ENCODE data around the gene SLC2A6.

SLC2A6 gene

GRCh38 chr9:133507246-133507965 lies 28.5 kb upstream of the SLC2A6 start:
- TF ChIP-seq CTCF (IDR thresholded peaks at IDR 0.05; ENCODE audit: low read depth, low read length) (no peak), MAX (IDR thresholded peaks at IDR 0.05; ENCODE audit: low read depth, low read length) (no peak), MYC (IDR thresholded peaks at IDR 0.05; ENCODE audit: low read depth, low read length) (no peak), POLR2A (IDR thresholded peaks at IDR 0.05; ENCODE audit: extremely low read depth, insufficient read length) (no peak)
- H3K4me3 ChIP-seq (ENCODE audit: low read depth, low read length), result no peak overlapping the region

GRCh38 chr9:133506653-133507038 lies 27.7 kb upstream of the SLC2A6 start:
- DNase-seq (ENCODE audit: low read depth), result no peak

More at GRCh38 chr9:133507246-133507965, 28.5 kb upstream of the SLC2A6 start:
- no peak for DNase-seq (ENCODE audit: low read depth)

GRCh38 chr9:133505901-133506652 lies 27.2 kb upstream of the SLC2A6 start:
- DNase-seq (ENCODE audit: low read depth), result no peak
- no peak overlapping the region for H3K4me3 ChIP-seq (ENCODE audit: low read depth, low read length)
- TF ChIP-seq MYC (IDR thresholded peaks at IDR 0.05; ENCODE audit: low read depth, low read length) (no peak), MAX (IDR thresholded peaks at IDR 0.05; ENCODE audit: low read depth, low read length) (no peak), POLR2A (IDR thresholded peaks at IDR 0.05; ENCODE audit: extremely low read depth, insufficient read length) (no peak), CTCF (IDR thresholded peaks at IDR 0.05; ENCODE audit: low read depth, low read length) (no peak)

More at GRCh38 chr9:133506653-133507038, 27.7 kb upstream of the SLC2A6 start:
- H3K4me3 ChIP-seq (ENCODE audit: low read depth, low read length), result no peak overlapping the region
- TF ChIP-seq CTCF (IDR thresholded peaks at IDR 0.05; ENCODE audit: low read depth, low read length) (no peak), MYC (IDR thresholded peaks at IDR 0.05; ENCODE audit: low read depth, low read length) (no peak), MAX (IDR thresholded peaks at IDR 0.05; ENCODE audit: low read depth, low read length) (no peak), POLR2A (IDR thresholded peaks at IDR 0.05; ENCODE audit: extremely low read depth, insufficient read length) (no peak)

GRCh38 chr9:133505186-133505830 lies 26.4 kb upstream of the SLC2A6 start:
- DNase-seq (ENCODE audit: low read depth), result no peak
- H3K4me3 ChIP-seq (ENCODE audit: low read depth, low read length), result no peak overlapping the region
- TF ChIP-seq CTCF (IDR thresholded peaks at IDR 0.05; ENCODE audit: low read depth, low read length) (no peak), MAX (IDR thresholded peaks at IDR 0.05; ENCODE audit: low read depth, low read length) (no peak), POLR2A (IDR thresholded peaks at IDR 0.05; ENCODE audit: extremely low read depth, insufficient read length) (no peak), MYC (IDR thresholded peaks at IDR 0.05; ENCODE audit: low read depth, low read length) (no peak)

GRCh38 chr9:133502112-133502511 lies 23.2 kb upstream of the SLC2A6 start:
- no peak for DNase-seq (ENCODE audit: low read depth)
- H3K4me3 ChIP-seq (ENCODE audit: low read depth, low read length), result no peak overlapping the region
- TF ChIP-seq MAX (IDR thresholded peaks at IDR 0.05; ENCODE audit: low read depth, low read length), result no peak
- TF ChIP-seq CTCF (IDR thresholded peaks at IDR 0.05; ENCODE audit: low read depth, low read length), result no peak
- TF ChIP-seq POLR2A (IDR thresholded peaks at IDR 0.05; ENCODE audit: extremely low read depth, insufficient read length), result no peak
- TF ChIP-seq MYC (IDR thresholded peaks at IDR 0.05; ENCODE audit: low read depth, low read length), result no peak
